NCI-H526 (cell line): ENCODE data around the gene GRIA1.

Source experiments
- DNase-seq, 2 experiments: peaks; one replicate each; lab custom pipeline; 2025; lab: John Stamatoyannopoulos, UW

Gene GRIA1

GRCh38 chr5:153498516-153498915 is 8.0 kb downstream of the GRIA1 start:
- DNase-seq, result no peak

GRCh38 chr5:153500178-153500577 is 9.7 kb downstream of the GRIA1 start:
- DNase-seq, result no peak

GRCh38 chr5:153504726-153505125 is 14.3 kb downstream of the GRIA1 start:
- no peak for DNase-seq

- no peak for DNase-seq
Measured at GRCh38 chr5:153508700-153509099, 18.2 kb downstream of the GRIA1 start.

- DNase-seq, result no peak
Measured at GRCh38 chr5:153511622-153512021, 21.2 kb downstream of the GRIA1 start.

GRCh38 chr5:153513156-153513555 is 22.7 kb downstream of the GRIA1 start:
- no peak for DNase-seq

- no peak for DNase-seq
Measured at GRCh38 chr5:153515301-153515700, 24.8 kb downstream of the GRIA1 start.

DNA sequence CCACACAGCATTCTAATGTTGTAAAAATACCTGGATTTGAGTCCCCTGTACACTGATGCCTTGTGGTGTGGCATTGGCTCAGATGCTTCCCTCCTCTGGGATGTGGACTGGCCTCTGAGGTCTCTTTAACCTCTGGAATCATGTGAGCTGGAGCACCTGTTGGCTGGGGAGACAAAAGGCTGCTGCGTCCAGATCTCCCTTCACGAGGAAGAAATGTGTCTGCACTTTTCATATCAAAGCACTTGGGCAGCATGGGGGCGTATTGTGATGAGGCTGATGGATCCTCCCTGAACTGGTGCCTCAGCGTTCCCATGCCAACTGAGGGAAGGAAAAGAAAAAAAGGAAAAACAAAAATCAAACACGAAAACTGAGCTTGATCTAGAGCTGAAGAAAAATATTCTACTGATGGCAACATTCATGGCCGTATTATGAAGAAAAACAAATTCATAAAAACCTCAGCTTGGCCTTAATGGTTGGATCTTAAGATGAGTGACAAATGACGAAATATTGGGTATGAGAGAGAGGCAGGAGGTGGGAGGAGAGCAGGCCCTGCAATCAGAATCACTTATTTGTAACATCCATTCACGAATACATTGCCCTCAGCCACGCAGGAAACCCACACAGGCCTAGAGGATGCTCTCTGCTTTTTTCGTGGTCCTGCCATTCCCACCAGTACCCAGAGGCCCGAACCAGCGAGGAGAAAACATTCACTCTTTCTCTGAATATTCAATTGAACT is 26.2 kb downstream of the GRIA1 start:
- DNase-seq, result no peak

- DNase-seq, result no peak
Measured at GRCh38 chr5:153517241-153517611, 26.8 kb downstream of the GRIA1 start.

- no peak for DNase-seq
Measured at GRCh38 chr5:153520137-153520536, 29.7 kb downstream of the GRIA1 start.

DNA sequence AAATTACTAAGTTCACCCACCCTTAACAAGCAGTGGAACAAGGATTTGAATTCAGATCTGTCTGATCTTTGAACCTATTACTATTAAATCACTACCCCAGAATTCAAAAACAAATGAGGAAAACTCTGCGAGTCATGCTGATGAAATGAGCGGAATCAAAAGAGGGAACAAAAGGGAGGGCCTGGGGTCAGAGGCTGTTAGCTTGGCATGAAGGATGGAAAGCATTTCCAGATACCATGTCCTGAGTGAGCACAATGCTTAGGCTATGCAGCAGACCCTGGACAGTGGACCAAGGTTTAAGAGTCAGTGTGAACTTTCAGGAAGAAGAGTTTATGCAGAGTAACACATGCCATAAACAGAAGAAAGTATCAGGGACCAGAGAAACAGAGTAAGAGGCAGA is 30.5 kb downstream of the GRIA1 start:
- DNase-seq, result no peak

DNA sequence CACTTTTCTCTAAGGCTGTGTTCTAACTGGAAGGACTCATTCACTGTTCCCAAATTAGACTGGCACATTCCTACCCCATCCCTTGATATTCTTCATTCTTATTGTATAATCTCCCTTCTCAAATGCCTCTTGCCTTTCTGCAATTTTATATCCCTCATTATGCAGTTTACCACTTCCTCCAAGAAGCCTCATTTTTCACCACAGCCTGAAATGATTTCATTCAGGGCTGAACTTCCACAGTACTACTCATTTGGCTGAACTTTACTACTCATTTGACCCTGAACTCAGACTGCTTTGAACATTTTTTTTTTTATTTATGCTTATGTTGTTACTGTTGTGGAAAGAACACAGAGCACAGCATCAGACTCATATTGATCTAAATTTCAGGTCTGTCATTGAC is 32.7 kb downstream of the GRIA1 start:
- no peak for DNase-seq

DNA sequence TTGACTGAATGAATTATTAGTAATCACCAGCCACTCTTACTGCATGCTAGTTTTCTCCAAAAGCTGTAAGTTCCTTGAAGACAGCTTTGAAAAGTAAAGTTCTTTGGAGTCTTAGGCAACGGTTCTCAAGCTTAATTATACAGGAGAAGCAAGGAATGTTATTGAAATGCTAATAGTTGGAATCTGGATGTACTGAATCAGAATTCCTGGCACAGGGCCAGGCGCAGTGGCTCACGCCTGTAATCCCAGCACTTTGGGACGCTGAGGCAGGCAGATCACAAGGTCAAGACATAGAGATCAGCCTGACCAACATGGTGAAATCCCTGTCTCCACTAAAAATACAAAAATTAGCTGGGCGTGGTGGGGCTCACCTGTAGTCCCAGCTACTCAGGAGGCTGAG is 33.4 kb downstream of the GRIA1 start:
- DNase-seq, result no peak

DNA sequence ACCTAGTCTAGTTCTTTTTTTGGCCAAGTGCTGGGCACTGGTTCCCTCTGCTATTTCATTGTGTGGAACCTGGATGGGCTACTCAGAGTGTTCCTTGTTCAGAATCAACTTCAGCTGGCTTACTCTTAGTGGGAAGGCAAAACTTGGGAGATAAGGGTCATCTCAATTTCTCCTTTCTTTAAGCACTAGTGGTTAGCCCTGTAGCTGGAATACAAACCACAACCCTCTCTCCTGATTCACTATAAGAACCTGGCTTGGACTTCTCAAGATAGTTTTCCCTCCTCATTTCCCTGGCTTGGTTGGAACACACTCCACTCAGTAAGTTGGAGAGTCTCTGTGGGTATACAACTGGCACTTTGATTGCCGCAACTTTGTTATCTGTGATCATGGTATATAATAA is 35.1 kb downstream of the GRIA1 start:
- DNase-seq, result no peak

DNA sequence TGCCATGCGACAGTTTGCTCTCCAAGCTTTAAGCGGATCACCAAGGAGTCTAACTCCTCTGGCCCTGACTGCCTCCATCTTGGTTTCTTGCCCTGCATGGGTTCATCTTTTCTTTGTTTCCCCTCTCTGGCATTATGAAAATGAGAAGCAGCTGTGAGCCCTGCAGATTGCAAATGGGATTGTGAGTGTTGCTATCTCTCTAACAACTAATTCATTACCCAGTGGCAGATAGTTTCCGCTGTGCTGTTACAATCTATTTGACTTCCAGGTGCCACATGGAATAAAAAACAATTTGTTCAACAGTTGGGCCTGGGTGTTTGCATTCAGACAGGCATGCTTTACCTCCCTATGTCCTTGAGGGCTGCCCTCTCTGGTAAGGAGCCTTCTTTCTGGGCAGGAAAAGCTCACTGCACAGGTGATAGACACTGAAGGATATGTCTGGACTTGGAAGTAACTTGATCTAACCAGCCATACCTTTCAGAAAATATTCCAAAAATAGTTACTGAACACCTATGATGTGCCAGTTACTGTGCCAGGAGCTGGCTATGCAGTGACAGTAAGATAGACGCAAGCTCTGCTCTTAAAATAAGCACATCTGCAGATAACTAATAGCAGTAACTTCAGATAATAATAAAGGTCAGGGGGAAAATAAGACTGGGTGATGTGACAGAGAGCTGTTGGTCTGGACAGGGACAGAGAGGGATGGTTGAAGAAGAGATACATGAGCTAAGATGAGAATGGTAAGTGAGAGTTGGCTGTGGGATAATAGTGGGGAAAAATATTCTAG is 40.1 kb downstream of the GRIA1 start:
- DNase-seq, result no peak

GRCh38 chr5:153533546-153533945 is 43.1 kb downstream of the GRIA1 start:
- no peak for DNase-seq

DNA sequence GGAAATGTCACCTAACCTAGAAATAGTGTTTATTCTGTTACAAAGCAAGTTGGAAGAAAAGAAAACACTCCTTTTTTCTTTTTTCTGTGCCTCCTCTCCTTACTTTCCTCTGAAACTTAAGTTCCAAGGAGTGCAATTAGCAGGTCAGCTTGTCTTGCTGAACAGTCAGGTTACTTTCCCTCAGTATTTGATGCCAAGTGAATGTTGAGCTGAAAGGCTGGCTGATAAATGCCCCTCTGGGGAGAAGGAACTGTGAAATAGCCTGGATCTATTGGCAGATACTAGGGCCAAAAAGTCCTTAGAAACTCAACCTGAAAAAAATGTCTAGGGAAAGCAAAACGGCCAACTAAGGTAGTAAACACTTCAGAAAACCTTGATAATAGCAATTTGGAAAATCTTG is 43.6 kb downstream of the GRIA1 start:
- no peak for DNase-seq

DNA sequence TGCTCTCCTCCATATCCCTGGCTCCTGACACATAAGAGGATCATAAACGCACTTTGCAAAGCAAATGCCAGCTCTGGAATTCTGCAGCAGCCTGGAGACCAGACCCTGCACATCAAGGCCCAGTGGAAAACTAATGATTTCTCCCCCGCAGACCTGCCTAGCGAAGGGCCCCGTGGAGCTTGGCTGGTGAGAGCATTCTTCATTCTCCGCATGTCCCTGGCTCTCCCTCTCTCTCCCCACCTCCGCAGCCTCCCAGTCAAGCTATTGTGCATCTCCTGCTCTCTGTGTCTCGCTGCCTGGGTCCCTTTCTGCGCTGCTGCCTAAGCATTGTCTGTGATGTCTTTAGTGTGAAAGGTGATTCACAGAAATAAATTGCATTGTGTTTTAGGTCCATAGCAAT is 46.7 kb downstream of the GRIA1 start:
- no peak for DNase-seq

DNA sequence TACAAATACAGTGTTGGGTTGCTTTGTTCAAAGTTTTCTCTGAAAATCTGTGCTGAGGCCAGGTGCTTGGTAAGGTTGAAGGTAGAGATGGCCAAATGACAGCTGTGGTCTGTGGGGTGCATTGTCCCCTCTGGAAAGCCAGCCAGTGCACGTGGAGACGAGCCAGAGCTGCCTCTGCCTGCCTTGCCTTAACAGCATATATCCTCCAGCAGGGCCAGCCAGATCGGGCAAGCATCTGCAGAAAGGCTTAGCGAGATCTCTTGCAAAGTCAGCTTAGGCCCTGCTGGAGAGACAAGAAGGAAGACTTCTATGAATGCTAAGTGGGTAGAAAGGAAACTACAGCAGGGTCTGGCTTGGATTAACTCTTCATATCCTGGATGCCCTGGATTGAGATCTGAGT is 49.5 kb downstream of the GRIA1 start:
- no peak for DNase-seq

DNA sequence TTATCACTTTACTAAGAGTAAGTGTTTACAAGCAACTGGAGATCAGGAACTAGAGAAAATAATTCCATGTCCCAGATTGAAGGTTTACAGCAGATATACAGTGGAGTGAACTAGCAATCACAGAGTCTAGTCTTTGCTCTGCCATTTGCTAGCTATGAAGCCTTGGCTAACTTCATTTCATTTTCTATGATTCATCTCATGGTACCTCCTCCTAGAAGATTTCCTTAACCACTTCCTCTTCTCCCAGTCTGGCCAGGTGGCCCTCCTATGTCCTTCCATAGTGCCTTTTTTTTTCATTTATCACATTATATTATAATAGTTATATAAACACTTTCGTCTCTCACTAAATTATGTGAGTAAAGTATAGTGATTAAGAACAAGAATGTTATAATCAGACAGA is 52.1 kb downstream of the GRIA1 start:
- DNase-seq, result no peak

DNA sequence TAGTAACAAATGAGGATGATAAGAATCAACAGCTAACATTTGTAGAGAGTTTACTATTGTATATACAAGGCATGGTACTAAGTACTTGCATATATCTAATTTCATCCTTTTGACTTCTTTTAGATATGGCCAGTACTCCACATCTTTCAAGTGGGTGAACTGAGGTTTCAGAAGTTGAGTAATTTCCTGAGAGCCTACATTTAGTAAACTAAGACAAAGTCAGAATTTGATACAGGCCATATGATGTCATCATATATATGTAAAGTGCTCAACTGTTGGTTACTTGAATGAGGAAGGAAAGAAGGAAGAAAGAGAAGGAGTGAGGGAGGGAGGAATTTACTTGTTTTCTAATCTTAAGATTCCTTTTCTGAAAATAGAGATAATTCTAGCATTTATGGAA is 52.8 kb downstream of the GRIA1 start:
- no peak for DNase-seq

- DNase-seq, result no peak
Measured at GRCh38 chr5:153543959-153544470, 53.5 kb downstream of the GRIA1 start.

GRCh38 chr5:153544706-153545105 is 54.2 kb downstream of the GRIA1 start:
- no peak for DNase-seq

DNA sequence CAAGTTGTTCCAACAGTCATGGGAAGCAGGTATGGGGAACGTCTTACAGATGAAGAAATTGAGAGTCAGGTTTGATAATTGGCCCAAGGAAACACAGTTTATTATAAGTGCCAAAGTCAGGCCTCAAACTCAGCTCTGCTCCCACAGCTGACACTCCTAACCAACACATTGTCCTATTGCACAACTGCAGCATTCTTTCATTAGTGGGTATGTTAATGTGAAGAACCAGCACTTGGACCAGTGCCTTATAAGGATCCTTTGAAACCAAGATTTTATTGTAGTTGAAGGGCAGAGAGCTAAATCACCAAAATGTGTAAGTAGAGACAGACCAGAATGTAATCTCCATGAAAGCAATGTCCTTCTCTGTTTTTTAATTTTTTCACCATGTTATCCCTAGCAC is 56.1 kb downstream of the GRIA1 start:
- no peak for DNase-seq
